ENCODE results near the gene THAP8. TPM values are rescaled to one million over a fixed set of nuclear protein-coding genes. Genes with fewer than 3 reads are reported as not detected.

Gene THAP8
- total RNA-seq, 1 experiment from 2014 or later: 6.6 TPM

DNA sequence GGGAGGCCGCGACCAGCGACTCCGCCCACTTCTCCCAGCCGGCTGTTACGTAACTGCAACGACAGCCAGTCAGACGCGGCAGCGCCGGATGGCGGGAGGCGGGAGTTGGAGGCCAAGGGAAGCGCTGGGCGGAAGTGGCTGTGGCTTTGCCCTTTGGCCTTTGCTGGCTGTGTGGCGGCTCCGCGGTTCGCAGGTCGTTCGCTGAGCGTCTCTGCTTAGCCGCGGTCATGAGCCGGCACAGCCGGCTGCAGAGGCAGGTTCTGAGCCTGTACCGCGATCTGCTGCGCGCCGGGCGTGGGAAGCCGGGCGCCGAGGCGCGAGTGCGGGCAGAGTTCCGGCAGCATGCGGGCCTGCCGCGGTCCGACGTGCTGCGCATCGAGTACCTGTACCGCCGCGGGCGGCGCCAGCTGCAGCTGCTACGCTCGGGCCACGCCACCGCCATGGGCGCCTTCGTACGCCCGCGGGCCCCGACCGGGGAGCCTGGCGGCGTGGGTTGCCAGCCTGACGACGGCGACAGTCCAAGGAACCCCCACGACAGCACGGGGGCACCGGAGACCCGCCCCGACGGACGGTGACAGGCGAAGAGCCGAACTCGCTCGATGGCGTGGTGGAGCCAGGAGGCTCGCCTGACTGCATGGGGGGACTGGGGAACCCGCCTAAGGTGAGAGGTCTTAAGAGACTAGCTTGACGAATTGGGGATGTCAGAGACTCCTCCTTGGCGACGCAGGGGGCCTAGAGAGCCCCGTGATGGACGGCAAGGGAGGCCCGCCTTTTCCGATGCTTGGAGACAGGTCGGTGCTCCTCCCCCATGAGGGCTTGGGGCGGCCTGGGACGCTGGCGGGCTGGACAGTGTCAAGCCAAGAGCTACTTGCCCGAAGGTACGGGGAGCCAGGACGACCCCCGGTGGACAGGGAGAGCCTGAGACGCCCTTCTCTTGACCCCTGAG lies 58.8 kb downstream of the THAP8 start, which contains the start of gene SDHAF1:
Gene SDHAF1 (plus strand): TSS at position 141 of the 946 bp plus-strand sequence. CDS start 87 bp downstream, at position 228.
- no peaks in the 10 kb centered on the region for H3K9me3 Mint-ChIP-seq
- H3K36me3 Mint-ChIP-seq: no peaks in the 10 kb centered on the region
- H3K4me3 Mint-ChIP-seq: peak within 1 kb of the TSS; percentile 86
- ChIA-PET CTCF (interaction anchor here (0.8 to 2.6 kb wide), 13 partner anchors 12 to 113 kb away, joined by 3 to 11 read pairs (median 4); partner anchors contain the start of genes ALKBH6, SYNE4 and THAP8), POLR2A (interaction anchor here (1.0 to 1.3 kb wide), 2 partner anchors 13 to 19 kb away, joined by 3 to 8 read pairs; partner anchors contain the start of genes ALKBH6 and SYNE4)
- peaks cover 14% of the 10 kb centered on the region for H3K4me1 Mint-ChIP-seq
- peak within 1 kb of the TSS; percentile 94 for H3K27ac Mint-ChIP-seq
- ATAC-seq (peak; percentile 64), DNase-seq (ENCODE audit: low spot score) (peak; percentile 96)
- H3K27me3 Mint-ChIP-seq (ENCODE audit: low read depth): peaks cover 3% of the 10 kb centered on the region
- TF ChIP-seq, protein P1, sequence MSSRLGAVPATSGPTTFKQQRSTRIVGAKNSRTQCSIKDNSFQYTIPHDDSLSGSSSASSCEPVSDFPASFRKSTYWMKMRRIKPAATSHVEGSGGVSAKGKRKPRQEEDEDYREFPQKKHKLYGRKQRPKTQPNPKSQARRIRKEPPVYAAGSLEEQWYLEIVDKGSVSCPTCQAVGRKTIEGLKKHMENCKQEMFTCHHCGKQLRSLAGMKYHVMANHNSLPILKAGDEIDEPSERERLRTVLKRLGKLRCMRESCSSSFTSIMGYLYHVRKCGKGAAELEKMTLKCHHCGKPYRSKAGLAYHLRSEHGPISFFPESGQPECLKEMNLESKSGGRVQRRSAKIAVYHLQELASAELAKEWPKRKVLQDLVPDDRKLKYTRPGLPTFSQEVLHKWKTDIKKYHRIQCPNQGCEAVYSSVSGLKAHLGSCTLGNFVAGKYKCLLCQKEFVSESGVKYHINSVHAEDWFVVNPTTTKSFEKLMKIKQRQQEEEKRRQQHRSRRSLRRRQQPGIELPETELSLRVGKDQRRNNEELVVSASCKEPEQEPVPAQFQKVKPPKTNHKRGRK (CRISPR knock-in tag; IDR thresholded peaks at IDR 0.05; ENCODE audit: borderline replicate concordance): no peak
- TF ChIP-seq PRRX2 (CRISPR knock-in tag; IDR thresholded peaks at IDR 0.05) (no peak), ZBTB21 (CRISPR knock-in tag; IDR thresholded peaks at IDR 0.05; ENCODE audit: borderline replicate concordance) (no peak), SP1 (CRISPR knock-in tag; conservative IDR thresholded peaks at IDR 0.05) (peak; percentile 98), ZNF416 (CRISPR knock-in tag; IDR thresholded peaks at IDR 0.05) (peak; percentile 10; the same call in 1 of the 2 replicates), OVOL2 (CRISPR knock-in tag; IDR thresholded peaks at IDR 0.05; ENCODE audit: borderline replicate concordance) (no peak), ELF4 (CRISPR knock-in tag; IDR thresholded peaks at IDR 0.05; ENCODE audit: low read depth) (no peak), FOXJ3 (CRISPR knock-in tag; IDR thresholded peaks at IDR 0.05; ENCODE audit: borderline replicate concordance) (no peak), JAZF1 (CRISPR knock-in tag; IDR thresholded peaks at IDR 0.05) (no peak), RELA (CRISPR knock-in tag; IDR thresholded peaks at IDR 0.05; ENCODE audit: borderline replicate concordance) (peak; percentile 79; the same call in 1 of the 2 replicates), ATF1 (CRISPR knock-in tag; IDR thresholded peaks at IDR 0.05) (0 out of 2 replicates have a peak, but pooled peaks have one; percentile 31), FOXK1 (CRISPR knock-in tag; IDR thresholded peaks at IDR 0.05) (peak; percentile 39; the same call in 1 of the 2 replicates), ZNF263 (CRISPR knock-in tag; IDR thresholded peaks at IDR 0.05; ENCODE audit: low read depth) (no peak), ZNF396 (CRISPR knock-in tag; IDR thresholded peaks at IDR 0.05; ENCODE audit: borderline replicate concordance) (no peak), TEAD1 (CRISPR knock-in tag; IDR thresholded peaks at IDR 0.05) (no peak; the same call in none of the 2 replicates)
- TF ChIP-seq, protein P2, sequence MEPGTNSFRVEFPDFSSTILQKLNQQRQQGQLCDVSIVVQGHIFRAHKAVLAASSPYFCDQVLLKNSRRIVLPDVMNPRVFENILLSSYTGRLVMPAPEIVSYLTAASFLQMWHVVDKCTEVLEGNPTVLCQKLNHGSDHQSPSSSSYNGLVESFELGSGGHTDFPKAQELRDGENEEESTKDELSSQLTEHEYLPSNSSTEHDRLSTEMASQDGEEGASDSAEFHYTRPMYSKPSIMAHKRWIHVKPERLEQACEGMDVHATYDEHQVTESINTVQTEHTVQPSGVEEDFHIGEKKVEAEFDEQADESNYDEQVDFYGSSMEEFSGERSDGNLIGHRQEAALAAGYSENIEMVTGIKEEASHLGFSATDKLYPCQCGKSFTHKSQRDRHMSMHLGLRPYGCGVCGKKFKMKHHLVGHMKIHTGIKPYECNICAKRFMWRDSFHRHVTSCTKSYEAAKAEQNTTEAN (CRISPR knock-in tag; IDR thresholded peaks at IDR 0.05): 0 out of 2 replicates have a peak, but pooled peaks have one; percentile 56
- TF ChIP-seq, protein P3, sequence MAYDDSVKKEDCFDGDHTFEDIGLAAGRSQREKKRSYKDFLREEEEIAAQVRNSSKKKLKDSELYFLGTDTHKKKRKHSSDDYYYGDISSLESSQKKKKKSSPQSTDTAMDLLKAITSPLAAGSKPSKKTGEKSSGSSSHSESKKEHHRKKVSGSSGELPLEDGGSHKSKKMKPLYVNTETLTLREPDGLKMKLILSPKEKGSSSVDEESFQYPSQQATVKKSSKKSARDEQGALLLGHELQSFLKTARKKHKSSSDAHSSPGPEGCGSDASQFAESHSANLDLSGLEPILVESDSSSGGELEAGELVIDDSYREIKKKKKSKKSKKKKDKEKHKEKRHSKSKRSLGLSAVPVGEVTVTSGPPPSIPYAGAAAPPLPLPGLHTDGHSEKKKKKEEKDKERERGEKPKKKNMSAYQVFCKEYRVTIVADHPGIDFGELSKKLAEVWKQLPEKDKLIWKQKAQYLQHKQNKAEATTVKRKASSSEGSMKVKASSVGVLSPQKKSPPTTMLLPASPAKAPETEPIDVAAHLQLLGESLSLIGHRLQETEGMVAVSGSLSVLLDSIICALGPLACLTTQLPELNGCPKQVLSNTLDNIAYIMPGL (CRISPR knock-in tag; IDR thresholded peaks at IDR 0.05): peak; percentile 87; the same call in 1 of the 2 replicates
- TF ChIP-seq, protein P4, sequence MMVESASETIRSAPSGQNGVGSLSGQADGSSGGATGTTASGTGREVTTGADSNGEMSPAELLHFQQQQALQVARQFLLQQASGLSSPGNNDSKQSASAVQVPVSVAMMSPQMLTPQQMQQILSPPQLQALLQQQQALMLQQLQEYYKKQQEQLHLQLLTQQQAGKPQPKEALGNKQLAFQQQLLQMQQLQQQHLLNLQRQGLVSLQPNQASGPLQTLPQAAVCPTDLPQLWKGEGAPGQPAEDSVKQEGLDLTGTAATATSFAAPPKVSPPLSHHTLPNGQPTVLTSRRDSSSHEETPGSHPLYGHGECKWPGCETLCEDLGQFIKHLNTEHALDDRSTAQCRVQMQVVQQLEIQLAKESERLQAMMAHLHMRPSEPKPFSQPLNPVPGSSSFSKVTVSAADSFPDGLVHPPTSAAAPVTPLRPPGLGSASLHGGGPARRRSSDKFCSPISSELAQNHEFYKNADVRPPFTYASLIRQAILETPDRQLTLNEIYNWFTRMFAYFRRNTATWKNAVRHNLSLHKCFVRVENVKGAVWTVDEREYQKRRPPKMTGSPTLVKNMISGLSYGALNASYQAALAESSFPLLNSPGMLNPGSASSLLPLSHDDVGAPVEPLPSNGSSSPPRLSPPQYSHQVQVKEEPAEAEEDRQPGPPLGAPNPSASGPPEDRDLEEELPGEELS (CRISPR knock-in tag; IDR thresholded peaks at IDR 0.05): peak; percentile 69
- TF ChIP-seq, protein P5, sequence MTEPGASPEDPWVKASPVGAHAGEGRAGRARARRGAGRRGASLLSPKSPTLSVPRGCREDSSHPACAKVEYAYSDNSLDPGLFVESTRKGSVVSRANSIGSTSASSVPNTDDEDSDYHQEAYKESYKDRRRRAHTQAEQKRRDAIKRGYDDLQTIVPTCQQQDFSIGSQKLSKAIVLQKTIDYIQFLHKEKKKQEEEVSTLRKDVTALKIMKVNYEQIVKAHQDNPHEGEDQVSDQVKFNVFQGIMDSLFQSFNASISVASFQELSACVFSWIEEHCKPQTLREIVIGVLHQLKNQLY (CRISPR knock-in tag; IDR thresholded peaks at IDR 0.05): no peak
- TF ChIP-seq, protein P6, sequence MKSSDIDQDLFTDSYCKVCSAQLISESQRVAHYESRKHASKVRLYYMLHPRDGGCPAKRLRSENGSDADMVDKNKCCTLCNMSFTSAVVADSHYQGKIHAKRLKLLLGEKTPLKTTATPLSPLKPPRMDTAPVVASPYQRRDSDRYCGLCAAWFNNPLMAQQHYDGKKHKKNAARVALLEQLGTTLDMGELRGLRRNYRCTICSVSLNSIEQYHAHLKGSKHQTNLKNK (CRISPR knock-in tag; IDR thresholded peaks at IDR 0.05): no peak
- TF ChIP-seq, protein P7, sequence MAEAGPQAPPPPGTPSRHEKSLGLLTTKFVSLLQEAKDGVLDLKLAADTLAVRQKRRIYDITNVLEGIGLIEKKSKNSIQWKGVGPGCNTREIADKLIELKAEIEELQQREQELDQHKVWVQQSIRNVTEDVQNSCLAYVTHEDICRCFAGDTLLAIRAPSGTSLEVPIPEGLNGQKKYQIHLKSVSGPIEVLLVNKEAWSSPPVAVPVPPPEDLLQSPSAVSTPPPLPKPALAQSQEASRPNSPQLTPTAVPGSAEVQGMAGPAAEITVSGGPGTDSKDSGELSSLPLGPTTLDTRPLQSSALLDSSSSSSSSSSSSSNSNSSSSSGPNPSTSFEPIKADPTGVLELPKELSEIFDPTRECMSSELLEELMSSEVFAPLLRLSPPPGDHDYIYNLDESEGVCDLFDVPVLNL (CRISPR knock-in tag; IDR thresholded peaks at IDR 0.05; ENCODE audit: borderline replicate concordance, low read depth): no peak
- TF ChIP-seq, protein P8, sequence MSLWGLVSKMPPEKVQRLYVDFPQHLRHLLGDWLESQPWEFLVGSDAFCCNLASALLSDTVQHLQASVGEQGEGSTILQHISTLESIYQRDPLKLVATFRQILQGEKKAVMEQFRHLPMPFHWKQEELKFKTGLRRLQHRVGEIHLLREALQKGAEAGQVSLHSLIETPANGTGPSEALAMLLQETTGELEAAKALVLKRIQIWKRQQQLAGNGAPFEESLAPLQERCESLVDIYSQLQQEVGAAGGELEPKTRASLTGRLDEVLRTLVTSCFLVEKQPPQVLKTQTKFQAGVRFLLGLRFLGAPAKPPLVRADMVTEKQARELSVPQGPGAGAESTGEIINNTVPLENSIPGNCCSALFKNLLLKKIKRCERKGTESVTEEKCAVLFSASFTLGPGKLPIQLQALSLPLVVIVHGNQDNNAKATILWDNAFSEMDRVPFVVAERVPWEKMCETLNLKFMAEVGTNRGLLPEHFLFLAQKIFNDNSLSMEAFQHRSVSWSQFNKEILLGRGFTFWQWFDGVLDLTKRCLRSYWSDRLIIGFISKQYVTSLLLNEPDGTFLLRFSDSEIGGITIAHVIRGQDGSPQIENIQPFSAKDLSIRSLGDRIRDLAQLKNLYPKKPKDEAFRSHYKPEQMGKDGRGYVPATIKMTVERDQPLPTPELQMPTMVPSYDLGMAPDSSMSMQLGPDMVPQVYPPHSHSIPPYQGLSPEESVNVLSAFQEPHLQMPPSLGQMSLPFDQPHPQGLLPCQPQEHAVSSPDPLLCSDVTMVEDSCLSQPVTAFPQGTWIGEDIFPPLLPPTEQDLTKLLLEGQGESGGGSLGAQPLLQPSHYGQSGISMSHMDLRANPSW (CRISPR knock-in tag; conservative IDR thresholded peaks at IDR 0.05; ENCODE audit: low read depth): no peak
- TF ChIP-seq, protein P9, sequence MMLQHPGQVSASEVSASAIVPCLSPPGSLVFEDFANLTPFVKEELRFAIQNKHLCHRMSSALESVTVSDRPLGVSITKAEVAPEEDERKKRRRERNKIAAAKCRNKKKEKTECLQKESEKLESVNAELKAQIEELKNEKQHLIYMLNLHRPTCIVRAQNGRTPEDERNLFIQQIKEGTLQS (CRISPR knock-in tag; conservative IDR thresholded peaks at IDR 0.05): no peak

All from WTC11 (cell line).